Activated CD4-positive, alpha-beta T cell treated with anti-CD3 and anti-CD28 coated beads, Interleukin-2, Interleukin-4, amounts not matched to agents 100 ng/mL and 50 ng/mL, durations not matched to agents 16 hours and 8 hours (primary cell): ENCODE measurements around the gene DNAJC7.
A peak's percentile ranks its signal among the peaks of the same experiment; 100 is the strongest.
"Not testable (repeated sequence)": the region's sequence is repeated elsewhere in the genome, so short reads cannot be mapped to it uniquely, and the experiment has no call there.

ENCODE experiments used
- DNase-seq: peaks from one replicate; pipeline ENCODE4 v3.0.0-alpha.2; 2020; ENCODE audit warnings: low spot score

DNAJC7 gene

DNA sequence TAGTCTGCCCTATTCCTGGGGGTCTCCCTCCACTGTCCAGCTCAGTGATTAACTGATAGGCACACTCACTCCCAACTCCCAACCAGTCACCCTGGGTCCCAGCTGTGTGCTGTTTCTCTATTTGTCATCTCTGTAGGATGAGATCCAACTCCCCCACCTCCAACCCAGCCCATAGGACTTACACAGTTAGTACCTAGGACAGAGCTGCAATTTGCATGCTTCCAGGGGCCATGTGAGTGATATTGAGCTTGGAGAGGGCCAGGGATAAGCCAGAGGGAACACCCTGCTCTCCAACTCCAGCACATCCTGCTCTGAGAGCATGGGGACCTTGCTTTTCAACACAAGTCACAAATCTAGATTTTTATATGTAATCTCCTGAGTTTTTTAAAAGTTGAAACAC lies 24.4 kb upstream of the DNAJC7 start:
- no peak for DNase-seq

DNA sequence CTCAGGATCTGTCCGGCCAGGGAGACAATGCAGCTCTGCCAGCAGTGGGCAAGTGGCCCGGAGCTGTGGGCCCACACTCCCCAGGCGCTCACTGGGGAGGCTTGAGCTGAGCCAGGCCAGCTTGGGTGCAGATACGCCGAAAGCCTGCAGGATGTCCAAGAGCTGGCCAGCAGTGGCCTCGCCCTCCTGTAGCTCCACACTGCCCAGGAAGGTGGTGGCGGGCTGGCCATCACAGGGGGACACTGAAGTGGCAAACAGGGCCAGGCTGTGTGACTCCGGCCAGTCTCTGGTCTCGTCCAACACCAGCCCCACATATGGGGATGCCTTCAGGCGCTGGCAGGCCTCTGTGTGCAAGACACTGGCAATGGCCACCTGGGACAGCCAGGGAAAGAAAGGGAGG lies 23.6 kb upstream of the DNAJC7 start:
- no peak for DNase-seq

DNA sequence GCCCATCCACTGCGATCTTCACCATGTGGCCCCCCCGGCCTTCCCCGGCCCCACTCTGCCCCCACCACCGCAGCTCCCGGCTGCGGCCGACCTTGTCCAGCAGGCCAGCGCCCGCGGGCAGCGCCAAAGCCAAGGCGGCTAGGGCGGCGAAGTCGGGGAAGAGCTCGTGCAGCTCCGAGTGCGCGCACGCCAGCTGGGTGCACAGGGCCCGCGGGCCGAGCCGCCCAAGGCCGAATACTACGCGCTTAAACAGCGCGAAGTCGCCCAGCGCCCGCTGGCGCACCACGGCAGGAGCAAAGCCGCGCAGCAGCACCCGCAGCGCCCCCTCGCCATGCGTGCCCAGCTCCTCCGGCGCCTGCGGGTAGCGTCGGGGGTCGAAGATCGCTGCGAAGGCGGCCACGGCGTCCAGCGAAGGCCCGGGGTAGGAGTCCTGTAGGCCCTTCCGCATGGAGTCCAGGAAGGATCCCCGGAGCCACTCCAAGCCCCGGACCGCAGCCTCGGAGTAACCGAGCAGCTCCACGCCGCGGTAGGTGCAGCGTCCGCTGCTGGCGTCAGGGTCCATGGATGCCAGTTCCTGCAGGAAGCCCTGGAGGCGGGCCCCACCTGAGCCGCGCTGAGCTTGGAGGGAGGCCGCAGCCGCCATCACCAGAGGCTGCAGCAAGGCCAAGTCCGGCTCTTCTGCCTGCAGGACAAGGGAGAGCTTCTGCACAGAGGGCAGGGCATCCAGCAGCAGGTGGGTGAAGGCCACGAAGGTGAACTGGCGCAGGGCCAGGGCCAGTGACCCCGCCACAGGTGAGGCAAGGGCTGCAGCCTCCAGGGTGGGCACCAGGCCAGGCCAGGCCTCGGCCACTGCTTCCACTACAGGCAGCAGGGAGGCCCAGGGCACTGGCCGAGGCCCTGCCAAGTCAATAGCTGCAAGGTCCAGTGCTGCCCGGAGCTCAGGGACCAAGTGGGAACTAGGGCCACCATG lies 22.8 kb upstream of the DNAJC7 start:
- DNase-seq = no peak

DNA sequence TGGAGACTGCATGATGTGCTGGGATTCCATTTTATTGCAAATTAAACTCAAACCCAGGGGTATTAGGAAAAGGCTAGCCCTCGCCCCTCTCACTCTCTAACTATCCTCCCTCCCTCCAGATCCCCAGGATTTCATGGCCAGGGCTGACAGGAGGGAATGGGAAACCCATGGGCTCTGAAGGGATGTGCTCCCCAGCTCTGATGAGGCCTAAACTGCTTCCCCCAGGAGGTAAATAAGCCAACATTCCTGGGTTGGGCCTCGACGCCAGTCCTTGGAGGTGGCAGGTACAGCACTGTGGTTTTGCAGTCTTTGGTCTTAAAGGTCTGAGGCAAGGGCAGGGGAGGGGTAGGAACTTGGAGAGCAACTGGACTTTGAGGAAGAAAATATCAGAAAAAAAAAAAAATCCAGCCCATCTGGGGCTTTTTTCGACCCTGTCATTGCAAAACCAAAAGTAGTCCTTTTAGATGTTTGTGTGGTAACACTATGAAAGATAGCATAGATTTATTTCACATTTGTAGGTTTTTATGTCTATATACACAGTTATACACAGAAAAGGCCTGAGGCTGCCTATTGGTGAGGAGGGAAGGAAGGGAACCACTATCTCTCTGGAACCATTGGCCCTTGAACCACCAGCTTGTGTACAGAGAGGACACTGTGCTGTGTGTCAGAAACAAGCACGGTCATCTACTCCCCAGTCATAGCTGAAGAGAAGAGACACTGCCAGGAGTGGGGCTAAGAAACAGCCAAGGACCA lies 21.2 kb upstream of the DNAJC7 start:
- DNase-seq = no peak

DNA sequence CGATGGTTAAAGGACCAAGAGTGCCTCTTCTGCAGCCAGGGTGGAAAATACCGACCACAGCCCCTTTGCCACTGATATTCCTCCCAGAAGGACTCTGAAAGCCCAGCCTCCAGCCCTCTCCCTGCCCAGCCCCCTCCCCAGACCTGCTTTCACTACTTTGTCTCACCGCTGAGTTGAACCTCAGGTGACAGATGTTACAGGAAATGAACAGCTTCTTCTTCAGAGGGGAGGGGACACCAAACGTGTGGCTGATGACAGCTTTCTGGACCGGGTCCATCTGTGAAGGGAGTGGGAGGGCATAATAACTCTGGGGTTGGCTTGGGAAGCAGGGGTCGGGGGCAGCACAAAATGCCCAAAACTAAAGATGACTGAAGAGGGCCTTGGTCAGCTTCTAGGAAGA lies 16.8 kb upstream of the DNAJC7 start:
- no peak for DNase-seq

DNA sequence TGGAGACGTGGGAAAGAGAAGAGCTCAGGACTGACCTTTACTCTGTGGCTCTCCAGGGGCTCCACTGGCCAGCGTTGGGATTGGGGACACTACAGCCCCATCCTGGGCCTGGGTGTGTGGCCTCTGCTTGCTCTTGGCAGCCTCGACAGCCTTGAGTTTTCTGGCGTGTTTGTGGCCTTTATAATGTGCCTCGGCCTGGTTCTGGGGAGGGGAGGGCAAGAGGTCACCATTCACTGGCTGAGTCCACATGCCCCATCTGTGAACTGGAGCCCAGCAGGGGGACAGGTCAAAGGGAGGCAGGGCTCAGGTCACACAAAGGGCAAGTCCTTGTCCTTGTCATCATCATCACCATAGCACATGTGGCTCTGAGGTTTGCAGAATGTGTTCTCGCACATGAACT lies 14.3 kb upstream of the DNAJC7 start:
- DNase-seq = no peak

DNA sequence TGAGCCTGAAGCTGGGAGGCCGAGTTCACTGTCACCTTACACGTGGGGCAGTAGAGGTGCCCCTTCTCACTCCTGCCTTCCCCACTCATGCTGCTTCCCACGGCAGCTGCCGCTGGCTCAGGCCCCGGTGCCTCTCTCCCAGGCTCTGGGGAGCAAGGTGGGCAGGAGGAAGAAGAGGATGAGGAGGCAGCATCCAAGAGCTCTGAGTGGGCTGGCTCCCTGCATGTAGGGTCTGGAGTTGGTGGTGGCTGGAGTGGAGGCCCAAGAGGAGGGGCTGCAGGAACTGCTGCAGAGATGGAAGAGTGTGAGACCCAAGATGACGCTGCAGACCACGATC lies 11.5 kb upstream of the DNAJC7 start:
- DNase-seq = no peak

DNA sequence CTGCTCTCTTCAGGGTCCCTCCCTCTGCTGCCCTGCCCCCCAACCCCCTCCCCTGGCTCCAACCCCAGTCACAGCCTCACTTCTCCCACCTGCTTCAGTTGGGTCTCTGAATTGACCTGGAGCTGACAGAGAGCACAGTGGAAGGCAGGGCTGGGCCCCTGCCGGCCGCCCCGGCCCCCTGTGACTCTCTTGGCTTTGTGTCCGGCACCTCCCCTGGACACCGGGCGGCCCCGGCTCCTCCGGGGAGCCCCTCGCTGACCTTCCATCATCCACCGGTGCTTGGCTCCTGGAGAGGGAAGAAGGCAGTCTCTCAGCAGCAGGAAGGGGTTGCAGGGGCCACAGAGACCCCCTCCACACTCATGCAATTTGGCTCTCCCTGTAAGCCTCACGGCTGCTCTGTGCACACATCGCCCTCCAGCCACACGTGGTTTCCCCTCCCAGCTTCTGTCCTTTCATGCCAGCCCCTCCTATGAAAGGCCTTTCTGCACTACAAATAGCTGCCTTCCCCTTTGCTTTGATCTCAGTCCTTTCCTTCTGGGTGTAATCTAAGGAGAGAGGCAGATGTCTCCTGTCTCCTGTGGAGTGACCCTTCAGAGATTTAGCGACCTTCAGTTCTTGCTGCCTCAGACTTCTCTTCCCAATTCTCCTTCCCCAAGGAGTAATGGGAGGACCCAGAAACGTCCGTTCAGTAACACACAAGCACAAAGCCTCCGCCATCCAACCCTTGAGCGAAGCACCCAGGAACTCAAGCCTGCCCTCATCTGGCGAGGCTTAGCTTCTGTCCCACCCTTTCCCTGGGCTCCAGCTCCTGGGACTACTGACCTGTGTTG lies 10.9 kb upstream of the DNAJC7 start:
- DNase-seq = no peak

DNA sequence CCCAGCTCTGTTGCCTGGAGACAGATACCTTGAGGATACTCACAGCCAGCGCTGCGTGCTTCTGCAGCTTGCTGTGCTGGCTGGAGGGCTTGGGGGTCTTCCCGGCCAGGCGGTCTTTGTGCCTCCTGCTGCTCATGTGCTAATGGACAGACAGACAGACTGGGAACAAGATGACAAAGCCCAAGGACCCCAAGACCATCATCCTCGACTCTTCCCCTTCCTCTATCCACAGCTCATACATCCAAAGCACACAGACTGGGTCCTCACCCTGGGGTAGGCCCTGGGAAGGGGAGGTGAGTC lies 10.3 kb upstream of the DNAJC7 start:
- DNase-seq = no peak

DNA sequence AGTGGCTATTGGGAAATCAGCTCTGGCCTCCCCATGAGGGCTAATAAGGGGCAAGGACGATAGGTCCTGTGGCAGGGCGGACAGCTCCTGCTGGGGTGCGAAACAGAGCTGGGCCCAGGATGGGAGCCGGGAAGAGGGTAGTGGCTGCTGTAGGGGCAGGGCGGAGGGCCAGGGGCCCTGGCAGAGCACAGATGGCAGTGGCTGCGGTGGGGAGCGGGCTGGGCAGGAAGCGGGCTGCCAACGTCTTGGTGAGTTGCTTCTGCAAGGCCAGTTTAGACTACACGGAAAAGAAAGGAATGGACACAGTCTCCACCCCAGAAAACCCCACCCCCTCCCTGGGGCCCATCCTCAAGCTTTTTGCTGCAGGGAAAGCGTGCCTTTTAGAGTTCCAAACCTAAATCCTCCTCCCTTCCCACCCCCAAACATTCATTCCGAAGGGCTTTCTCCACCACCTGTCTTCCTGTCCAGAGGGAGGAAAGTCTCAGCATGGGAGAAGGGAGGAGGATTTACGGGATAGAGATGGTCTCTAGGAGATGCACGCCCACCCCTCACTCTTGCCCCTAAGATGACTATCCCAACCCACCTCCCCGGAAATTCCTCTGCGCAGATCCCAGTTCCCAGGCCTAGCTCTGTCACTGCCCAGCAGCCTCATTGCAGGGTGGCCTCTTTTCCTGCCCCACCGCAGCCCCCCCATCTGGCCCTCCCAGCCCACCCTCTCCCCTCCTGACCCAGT lies 9.8 kb upstream of the DNAJC7 start:
- no peak for DNase-seq

DNA sequence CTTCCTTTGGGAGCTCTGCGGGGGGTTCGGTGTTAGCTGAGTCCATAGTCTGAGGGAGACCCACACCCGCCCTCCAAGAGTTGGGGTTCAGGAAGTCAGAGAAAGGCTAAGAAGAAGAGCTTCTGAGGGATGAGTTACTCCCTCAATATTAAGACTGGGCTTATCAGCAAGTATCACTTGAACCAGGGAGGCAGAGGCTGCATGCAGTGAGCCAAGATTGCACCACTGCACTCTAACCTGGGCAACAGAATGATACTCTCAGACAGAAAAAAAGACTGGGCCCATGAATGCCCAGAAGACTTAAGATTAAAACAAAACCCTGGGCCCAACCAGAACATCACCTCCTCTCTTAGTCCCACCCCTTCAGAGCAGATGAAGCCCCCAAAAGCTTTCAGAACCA lies 8.7 kb upstream of the DNAJC7 start:
- DNase-seq = no peak

DNA sequence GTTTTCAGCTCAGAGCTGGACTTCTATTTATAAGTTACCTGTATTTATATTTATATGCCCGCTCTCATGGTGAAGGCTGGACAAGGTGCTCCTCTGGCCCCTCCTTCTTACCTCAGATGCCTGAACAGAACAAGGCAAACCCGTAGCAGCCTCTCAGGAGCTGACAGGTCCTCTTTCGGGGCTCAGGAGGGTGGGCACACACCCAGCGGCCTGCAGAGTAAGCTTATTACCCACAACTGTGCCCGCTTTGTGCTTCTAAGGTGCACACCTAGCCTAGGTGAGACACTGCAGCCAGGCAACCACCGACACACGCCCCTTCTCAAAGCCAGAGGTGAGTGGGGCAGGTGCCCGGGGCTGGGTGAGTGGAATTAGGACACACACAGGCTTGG lies 7.9 kb upstream of the DNAJC7 start:
- no peak for DNase-seq

DNA sequence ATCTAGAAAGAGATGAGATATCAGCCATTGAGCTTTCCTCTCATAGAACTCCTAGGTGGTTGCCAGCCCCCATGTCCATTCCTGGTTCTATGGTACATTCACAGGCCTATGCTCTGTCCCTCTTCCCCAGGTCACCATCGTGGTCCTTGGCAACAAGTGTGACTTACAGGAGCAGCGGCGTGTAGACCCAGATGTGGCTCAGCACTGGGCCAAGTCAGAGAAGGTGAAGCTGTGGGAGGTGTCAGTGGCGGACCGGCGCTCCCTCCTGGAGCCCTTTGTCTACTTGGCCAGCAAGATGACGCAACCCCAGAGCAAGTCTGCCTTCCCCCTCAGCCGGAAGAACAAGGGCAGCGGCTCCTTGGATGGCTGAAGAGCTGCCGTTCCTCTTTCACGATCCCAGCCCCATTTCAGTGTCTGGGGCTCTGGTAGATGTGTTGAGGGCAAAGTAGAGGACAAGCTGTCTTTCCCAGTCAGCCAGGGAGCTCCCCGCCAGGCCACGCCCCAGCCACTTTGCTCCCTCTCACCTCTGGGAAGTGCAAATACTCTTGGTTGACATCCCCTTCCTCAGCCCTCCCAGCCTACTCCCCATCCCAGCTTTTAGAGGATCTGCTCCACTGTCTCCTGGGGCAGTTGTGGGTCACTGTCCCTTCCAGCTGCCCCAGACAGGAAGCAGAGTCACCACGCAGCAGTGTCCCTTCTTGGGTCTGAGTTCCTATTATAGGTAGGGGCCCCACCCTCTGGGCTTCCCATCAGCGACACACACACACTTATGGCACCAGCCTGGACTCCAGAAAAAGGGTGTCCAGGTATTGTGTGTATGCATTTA lies 6.5 kb upstream of the DNAJC7 start:
- no peak for DNase-seq

DNA sequence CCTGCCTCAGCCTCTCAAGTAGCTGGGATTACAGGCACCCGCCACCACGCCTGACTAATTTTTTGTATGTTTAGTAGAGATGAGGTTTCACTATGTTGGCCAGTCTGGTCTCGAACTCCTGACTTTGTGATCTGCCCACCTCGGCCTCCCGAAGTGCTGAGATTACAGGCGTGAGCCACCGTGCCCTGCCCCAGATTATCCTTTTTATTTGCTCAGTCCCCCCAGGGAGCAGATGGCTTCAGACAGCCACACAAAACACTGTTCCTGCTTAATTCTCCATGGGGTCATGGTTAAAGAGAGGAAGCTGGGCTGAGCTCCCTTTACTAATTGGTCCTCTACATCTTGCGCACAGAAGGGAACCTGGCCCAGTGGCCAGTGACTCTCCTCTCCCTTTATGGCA lies 3.6 kb upstream of the DNAJC7 start:
- not testable (repeated sequence) for DNase-seq

DNA sequence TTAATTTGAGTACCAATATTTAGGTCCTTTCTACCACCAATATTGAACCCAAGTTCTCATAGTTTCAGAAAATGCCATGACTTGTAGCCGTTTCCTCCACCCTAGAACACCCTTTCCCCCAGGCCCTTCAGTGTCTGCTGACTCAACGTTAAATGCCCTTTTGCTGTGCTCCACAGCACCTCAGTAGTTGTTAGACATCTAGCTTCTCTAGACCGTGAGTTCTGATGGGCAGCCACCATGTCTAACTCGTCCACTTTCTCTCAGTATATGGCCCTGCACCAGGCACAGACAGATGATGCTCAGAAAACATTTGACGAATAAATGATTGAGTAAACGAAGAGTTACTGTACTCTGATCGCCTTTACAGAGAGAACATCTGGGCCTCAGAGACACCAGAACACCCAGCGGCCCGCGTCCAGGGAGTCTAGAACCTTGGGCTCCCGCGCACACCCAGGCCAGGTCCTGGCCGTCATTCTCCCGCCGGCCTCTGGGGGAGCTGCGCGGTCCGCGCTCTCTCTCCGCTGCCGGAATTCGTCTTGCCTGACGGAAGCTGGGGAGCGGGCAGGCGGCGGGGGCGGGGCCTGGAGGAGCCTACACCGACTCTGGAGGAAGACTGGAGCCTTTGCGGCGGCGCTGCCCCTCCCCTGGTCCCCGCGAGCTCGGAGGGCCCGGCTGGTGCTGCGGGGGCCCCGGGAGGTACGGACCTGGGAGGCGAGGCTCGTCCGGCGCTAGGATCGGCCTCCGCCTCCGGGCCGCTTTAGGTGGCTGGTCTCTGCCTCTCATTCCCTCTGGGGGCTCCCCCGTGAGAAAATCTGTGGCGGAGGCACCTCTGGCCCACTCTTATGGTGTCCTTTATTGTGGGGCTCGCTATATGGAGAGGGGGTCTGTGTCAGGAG lies 2.5 kb upstream of the DNAJC7 start, which contains the start of gene NKIRAS2:
Gene NKIRAS2, plus strand, starts transcription at position 582 of the 896 bp plus-strand sequence. CDS start 1,488 bp downstream, outside the sequence.
- peak; percentile 96 for DNase-seq

DNA sequence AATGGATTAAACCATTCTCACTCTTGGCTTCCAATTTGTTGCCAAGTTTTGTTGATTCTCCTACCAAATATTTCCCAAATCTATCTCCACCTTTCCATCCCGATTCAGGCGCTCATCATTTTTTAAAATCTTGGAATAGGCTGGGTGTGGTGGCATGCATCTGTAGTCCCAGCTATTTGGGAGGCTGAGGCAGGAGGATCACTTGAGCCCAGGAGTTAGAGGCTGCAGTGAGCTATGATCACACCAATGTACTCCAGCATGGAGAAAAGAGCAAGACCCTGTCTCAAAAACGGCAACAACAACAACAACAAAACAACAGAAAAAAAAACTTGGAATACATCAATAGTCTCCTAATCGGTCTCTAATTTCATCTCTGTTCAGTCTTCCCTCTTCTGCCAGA lies 1.7 kb upstream of the DNAJC7 start:
- DNase-seq = no peak

DNA sequence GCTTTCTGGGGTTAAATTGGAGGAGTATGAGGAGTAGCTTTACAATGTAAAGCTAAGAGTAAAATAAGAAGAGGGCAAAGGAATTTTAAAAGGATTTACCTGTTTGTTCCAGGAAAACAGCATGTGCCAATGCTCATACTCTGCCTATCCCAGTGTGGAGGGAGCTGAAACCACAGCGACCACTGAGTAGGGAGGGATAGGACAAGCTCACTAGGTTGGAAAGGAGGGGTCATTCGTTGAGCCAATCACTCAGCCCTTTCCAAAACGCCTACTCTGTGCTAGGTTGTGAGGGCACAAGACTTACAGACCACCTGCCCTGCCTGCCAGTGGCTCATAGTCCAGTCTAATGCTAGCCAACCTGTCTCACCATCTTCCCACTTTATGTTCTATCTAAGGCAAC lies 1.1 kb upstream of the DNAJC7 start:
- no peak for DNase-seq

DNA sequence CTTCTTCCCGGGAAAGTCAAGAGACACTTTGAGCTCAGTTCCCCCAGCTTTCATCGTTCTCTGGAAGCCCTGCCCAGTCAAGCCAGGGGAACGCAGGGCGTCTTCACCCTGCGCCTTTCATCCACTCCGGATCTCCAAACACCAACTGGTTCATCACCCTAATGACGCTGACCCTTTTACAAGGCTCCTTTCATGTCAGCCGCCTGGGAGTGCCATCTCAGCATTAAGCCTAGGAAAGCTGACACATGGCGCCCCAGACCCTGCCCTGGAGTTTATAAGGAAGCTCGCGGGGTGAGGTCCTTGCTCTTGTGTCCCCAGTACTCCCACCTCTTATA lies 594 bp upstream of the DNAJC7 start:
- DNase-seq = no peak

DNA sequence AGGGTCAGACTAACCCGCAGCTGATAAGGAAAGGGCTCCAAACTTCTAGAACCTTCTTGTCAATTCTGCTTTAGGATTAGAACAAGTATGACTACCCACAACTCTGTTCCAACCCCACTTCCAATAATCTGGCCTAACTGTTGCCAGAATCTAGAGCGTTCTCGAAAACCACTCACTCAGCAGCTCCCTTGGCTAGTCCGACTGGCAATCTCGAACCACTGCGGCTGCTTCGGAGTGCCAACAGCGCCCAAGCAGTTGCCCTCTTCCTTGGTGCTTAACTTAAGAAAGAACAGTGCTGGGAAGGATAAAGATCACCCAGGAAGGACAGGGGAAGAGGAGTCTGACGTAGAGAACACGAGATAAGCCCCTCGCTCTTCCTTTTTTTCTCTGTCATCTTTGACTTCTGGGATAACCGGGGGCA lies 818 bp downstream of the DNAJC7 start:
- no peak for DNase-seq

DNA sequence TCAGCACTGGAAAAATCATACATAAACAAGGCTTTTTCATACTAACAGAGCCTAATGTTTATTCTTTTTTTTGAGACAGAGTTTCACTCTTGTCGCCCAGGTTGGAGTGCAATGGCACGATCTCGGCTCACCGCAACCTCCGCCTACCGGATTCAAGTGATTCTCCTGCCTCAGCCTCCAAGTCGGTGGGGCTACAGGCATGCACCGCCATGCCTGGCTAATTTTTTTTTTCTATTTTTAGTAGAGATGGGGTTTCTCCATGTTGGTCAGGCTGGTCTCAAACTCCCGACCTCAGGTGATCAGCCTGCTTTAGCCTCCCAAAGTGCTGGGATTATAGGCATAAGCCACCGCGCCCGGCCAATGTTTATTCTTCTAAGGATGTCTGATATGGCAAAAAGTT lies 3.5 kb downstream of the DNAJC7 start:
- DNase-seq = not testable (repeated sequence)
